A549 (cell line): ENCODE measurements around the gene BABAM1. TPM values are rescaled to one million over a fixed set of nuclear protein-coding genes. Genes with fewer than 3 reads are reported as not detected.

Source experiments
- ATAC-seq, 2 experiments: fragments of 200-7000 bp in 1 of 2; fragments of >200 bp in 1 of 2; cut with Nextera tagmentation in 1 of 2; cut with Tn5 transposase in 1 of 2; 3 replicates each; pipeline versions ENCODE4 v1.8.0 to v1.9.1; 2018 to 2020; ENCODE audit warnings: mild to moderate bottlenecking in 1 of 2, moderate library complexity in 1 of 2
- CTCF ChIA-PET: fragments of 300-600 bp; sonication (Branson Sonifier 250); formaldehyde crosslinking; extraction: SDS; loops from one replicate; lab custom pipeline; 2021; ENCODE audit warnings: antibody characterized with exemption, inconsistent platforms; lab: Yijun Ruan, JAX
- POLR2A ChIA-PET: fragments of 350-600 bp; formaldehyde crosslinking; extraction: SDS; loops from one replicate; lab custom pipeline; 2021; ENCODE audit warnings: antibody characterized with exemption, inconsistent platforms; lab: Yijun Ruan, JAX
- DNase-seq, 2 experiments: peaks; one replicate each; pipeline versions ENCODE4 v3.0.0 to v3.0.0-alpha.2; 2011 to 2016; ENCODE audit warnings: low read depth in 1 of 2, low spot score in 1 of 2
- FAIRE-seq: peaks from 2 replicates; lab custom pipeline; 2011; peaks lifted over from hg19 to GRCh38; lab: Jason Lieb, UNC
- H3K27ac ChIP-seq, 2 experiments: fragments of >200 bp; sonication (Bioruptor Twin); formaldehyde crosslinking; 3 replicates each; pipeline ENCODE4 v1.5.1; 2016 to 2017
- H3K4me1 ChIP-seq: fragments of >200 bp; sonication (Bioruptor Twin); formaldehyde crosslinking; 3 replicates; pipeline ENCODE4 v1.6.1; 2016
- H3K4me2 ChIP-seq: fragments of >200 bp; sonication (Bioruptor Twin); formaldehyde crosslinking; 3 replicates; pipeline ENCODE4 v1.6.1; 2016
- H3K4me3 ChIP-seq: fragments of >200 bp; sonication (Bioruptor Twin); formaldehyde crosslinking; 3 replicates; pipeline ENCODE4 v1.5.1; 2016
- H3K9me3 ChIP-seq: fragments of >200 bp; sonication (Bioruptor Twin); formaldehyde crosslinking; 3 replicates; pipeline ENCODE4 v1.6.1; 2016
- BHLHE40 ChIP-seq: IDR thresholded peaks from 2 replicates; pipeline ENCODE4 v1.6.1; 2012; ENCODE audit warnings: low read depth, low read length, inconsistent platforms
- CBX2 ChIP-seq: fragments of 200-600 bp; sonication (generic); IDR thresholded peaks from 2 replicates; pipeline ENCODE4 v1.6.1; 2016; ENCODE audit warnings: low read depth, mild to moderate bottlenecking, borderline replicate concordance
- EHF ChIP-seq: fragments of 250-450 bp; sonication (Bioruptor Pico); IDR thresholded peaks from 2 replicates; pipeline ENCODE4 v1.5.0; 2020; ENCODE audit warnings: mild to moderate bottlenecking
- GATA3 ChIP-seq: IDR thresholded peaks from 2 replicates; pipeline ENCODE4 v1.6.1; 2012; ENCODE audit warnings: borderline replicate concordance
- HOXB5 ChIP-seq: fragments of 250-450 bp; sonication (Bioruptor Pico); IDR thresholded peaks from 2 replicates; pipeline ENCODE4 v1.5.0; 2020; ENCODE audit warnings: mild to moderate bottlenecking, moderate library complexity
- JUN ChIP-seq, 2 experiments: fragments of >200 bp; sonication (Bioruptor Twin); formaldehyde crosslinking; IDR thresholded peaks; 2 replicates in 1 of 2; 3 replicates in 1 of 2; pipeline ENCODE4 v1.6.1; 2016 to 2017
- JUNB ChIP-seq: fragments of >200 bp; sonication (Bioruptor Twin); formaldehyde crosslinking; IDR thresholded peaks from 2 replicates; pipeline ENCODE4 v1.6.1; 2016
- KDM1A ChIP-seq: fragments of 200-600 bp; sonication (generic); IDR thresholded peaks from 2 replicates; pipeline ENCODE4 v1.6.1; 2016; ENCODE audit warnings: low read depth, mild to moderate bottlenecking
- KDM5A ChIP-seq: fragments of 200-600 bp; sonication (generic); IDR thresholded peaks from 2 replicates; pipeline ENCODE4 v1.6.1; 2016; ENCODE audit warnings: antibody characterized with exemption, mild to moderate bottlenecking
- MAZ ChIP-seq: fragments of 150-350 bp; IDR thresholded peaks from 2 replicates; pipeline ENCODE4 v1.6.1; 2014; ENCODE audit warnings: antibody characterized with exemption, low read depth, low read length, borderline replicate concordance
- MYC ChIP-seq: IDR thresholded peaks from 2 replicates; pipeline ENCODE4 v1.6.1; 2012; ENCODE audit warnings: mild to moderate bottlenecking, inconsistent platforms, low read length, improper control_type of control experiment, borderline replicate concordance
- PHF8 ChIP-seq: fragments of 200-600 bp; sonication (generic); IDR thresholded peaks from 2 replicates; pipeline ENCODE4 v1.6.1; 2016; ENCODE audit warnings: low read depth, mild to moderate bottlenecking, antibody characterized with exemption, moderate library complexity, borderline replicate concordance
- POLR2A ChIP-seq: IDR thresholded peaks from 2 replicates; pipeline ENCODE4 v1.6.1; 2012; ENCODE audit warnings: mild to moderate bottlenecking, low read length
- RAD21 ChIP-seq, 2 experiments: fragments of >200 bp in 1 of 2; sonication (Bioruptor Twin) in 1 of 2; formaldehyde crosslinking in 1 of 2; IDR thresholded peaks in 1 of 2; conservative IDR thresholded peaks in 1 of 2; 2 replicates in 1 of 2; 3 replicates in 1 of 2; pipeline ENCODE4 v1.6.1; 2012 to 2018; ENCODE audit warnings: inconsistent platforms in 1 of 2
- SMC3 ChIP-seq: fragments of >200 bp; sonication (Bioruptor Twin); formaldehyde crosslinking; IDR thresholded peaks from 3 replicates; pipeline ENCODE4 v1.6.1; 2018; ENCODE audit warnings: inconsistent platforms
- SREBF2 ChIP-seq: fragments of 450-650 bp; IDR thresholded peaks from 2 replicates; pipeline ENCODE4 v1.6.1; 2014; ENCODE audit warnings: mild to moderate bottlenecking, moderate library complexity
- TFCP2L1 ChIP-seq: fragments of 250-450 bp; sonication (Bioruptor Pico); IDR thresholded peaks from 2 replicates; pipeline ENCODE4 v1.5.0; 2021; ENCODE audit warnings: mild to moderate bottlenecking
- ZNF302 ChIP-seq: fragments of 250-450 bp; sonication (Bioruptor Pico); IDR thresholded peaks from 2 replicates; pipeline ENCODE4 v1.9.0; 2021; ENCODE audit warnings: inconsistent platforms, mild to moderate bottlenecking, moderate library complexity
- WGBS: methylation state at CpG from one replicate; pipeline ENCODE4 v1.1.6; 2017; ENCODE audit errors: missing lambda C conversion rate; 5-methylcytosine and 5-hydroxymethylcytosine counted together
- polyA plus RNA-seq, 4 experiments: library from polyadenylated mRNA; depleted of rRNA in 3 of 4; stranded (reverse); fragments of >200 nt; fragmentation: RNase III in 1 of 4; extraction: RNeasy Plus Mini Kit Qiagen cat#74134 plus additional on column Dnase treatment in 1 of 4; gene quantifications; 2 replicates in 3 of 4; 3 replicates in 1 of 4; pipeline ENCODE4 v1.2.3, GENCODE V29; 2011 to 2017
- TF ChIP-seq, protein P1 (sequence below): fragments of 150-350 bp; IDR thresholded peaks from 2 replicates; pipeline ENCODE4 v1.6.1; 2014; ENCODE audit warnings: low read depth, mild to moderate bottlenecking, low read length
- TF ChIP-seq, protein P2 (sequence below): fragments of 250-450 bp; sonication (Bioruptor Pico); IDR thresholded peaks from 2 replicates; pipeline ENCODE4 v1.5.0; 2021; ENCODE audit warnings: mild to moderate bottlenecking, moderate library complexity, borderline replicate concordance
- TF ChIP-seq, protein P3 (sequence below): fragments of >200 bp; sonication (Bioruptor Twin); formaldehyde crosslinking; IDR thresholded peaks from 2 replicates; pipeline ENCODE4 v1.6.1; 2016
- TF ChIP-seq, protein P4 (sequence below): fragments of >200 bp; sonication (Bioruptor Twin); formaldehyde crosslinking; IDR thresholded peaks from 3 replicates; pipeline ENCODE4 v1.5.1; 2016
- TF ChIP-seq, protein P5 (sequence below): fragments of >200 bp; sonication (Bioruptor Twin); formaldehyde crosslinking; IDR thresholded peaks from 3 replicates; pipeline ENCODE4 v1.6.1; 2016
- TF ChIP-seq, protein P6 (sequence below): IDR thresholded peaks from 2 replicates; pipeline ENCODE4 v1.6.1; 2012
- TF ChIP-seq, protein P7 (sequence below): IDR thresholded peaks from 2 replicates; pipeline ENCODE4 v1.6.1; 2012; ENCODE audit warnings: low read depth, borderline replicate concordance

Gene BABAM1
- polyA plus RNA-seq, 2 of the 4 experiments (the other 2 are of a cell fraction): 56.0 to 67.6 TPM

DNA sequence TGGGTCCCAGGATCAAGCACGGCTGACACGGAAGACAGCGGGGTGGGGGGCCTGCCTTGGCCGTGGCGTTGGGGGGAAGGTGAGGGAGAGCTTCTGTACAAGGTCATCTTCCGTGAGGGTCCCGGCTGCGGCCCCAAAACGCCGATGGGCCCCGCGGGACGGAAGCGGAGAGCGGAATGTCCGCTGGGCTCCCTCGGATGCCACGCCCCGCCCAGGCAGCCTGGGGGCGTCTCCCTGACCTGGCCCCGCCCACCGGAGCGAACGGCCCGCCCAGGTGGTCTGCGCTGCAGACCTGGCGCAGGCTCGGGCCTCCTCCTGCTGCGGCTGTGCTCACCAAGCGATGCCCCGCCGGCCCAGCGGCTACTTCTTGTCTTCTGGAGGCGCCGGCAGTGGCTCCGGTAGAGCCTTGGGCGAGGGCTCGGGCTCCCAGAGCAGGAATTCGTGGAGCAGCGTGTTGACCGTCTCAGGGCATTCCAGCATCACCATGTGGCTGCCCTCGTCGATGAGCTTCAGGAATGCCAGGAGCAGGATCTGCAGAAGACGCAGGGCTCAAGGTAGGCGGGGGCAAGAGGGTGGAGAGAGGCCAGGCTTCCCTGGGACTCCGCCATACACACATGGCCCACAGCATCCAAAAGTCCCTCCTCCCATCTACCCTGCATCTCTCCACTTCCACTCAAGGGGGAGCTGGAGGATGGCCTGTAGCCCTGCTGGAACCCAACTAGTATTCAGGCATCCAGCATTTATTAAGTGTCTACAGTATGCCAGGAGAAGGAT, 25.2 kb downstream of the BABAM1 start:
- CTCF ChIA-PET: interaction anchor here (0.5 to 9.0 kb wide), 22 partner anchors 8 to 472 kb away, joined by 3 to 98 read pairs (median 4); partner anchors contain the start of genes ABHD8, ANKLE1, DDA1 and MRPL34

DNA sequence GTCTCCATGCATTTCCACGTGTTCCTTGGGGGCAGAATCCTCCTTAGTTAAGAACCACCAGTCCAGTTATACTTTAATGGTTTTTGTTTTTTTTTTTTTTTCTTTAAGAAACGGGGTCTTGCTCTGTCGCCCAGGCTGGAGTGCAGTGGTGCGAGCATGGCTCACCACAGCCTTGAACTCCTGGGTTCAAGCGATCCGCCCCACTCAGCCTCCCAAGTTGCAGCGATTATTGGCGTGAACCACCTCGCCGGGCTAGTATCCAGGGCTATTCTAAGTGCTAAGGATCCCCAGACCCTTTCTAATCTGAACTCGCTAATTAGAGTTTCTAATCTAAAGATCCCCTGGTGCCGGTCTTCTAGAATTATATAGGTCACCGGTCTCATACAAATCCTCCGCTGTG, 26.4 kb downstream of the BABAM1 start:
- H3K4me2 ChIP-seq: peak overlapping the region; percentile 91
- TF ChIP-seq GATA3 (no peak), JUN (IDR thresholded peaks at IDR 0.05) (no peak), ZNF302 (no peak), JUNB (no peak), TFCP2L1 (CRISPR knock-in tag) (no peak), HOXB5 (CRISPR knock-in tag) (no peak), CBX2 (no peak)
- TF ChIP-seq, protein P1, sequence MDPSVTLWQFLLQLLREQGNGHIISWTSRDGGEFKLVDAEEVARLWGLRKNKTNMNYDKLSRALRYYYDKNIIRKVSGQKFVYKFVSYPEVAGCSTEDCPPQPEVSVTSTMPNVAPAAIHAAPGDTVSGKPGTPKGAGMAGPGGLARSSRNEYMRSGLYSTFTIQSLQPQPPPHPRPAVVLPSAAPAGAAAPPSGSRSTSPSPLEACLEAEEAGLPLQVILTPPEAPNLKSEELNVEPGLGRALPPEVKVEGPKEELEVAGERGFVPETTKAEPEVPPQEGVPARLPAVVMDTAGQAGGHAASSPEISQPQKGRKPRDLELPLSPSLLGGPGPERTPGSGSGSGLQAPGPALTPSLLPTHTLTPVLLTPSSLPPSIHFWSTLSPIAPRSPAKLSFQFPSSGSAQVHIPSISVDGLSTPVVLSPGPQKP: no peak
- H3K4me3 ChIP-seq: peak overlapping the region; percentile 67; the same call in 1 of the 3 replicates
- peaks cover 23% of the 10 kb centered on the region; the same call in 2 of the 3 replicates for H3K4me1 ChIP-seq
- no peak for FAIRE-seq
- WGBS: 92% methylated on average over 12 of the region's 14 CpGs
- no peak for ATAC-seq
- H3K9me3 ChIP-seq: 0 out of 3 replicates have a peak, but pooled peaks cover 3% of the 10 kb centered on the region
- H3K27ac ChIP-seq: peak overlapping the region; percentile 87 to 89; a peak in 4 of 6 replicates
- no peak for DNase-seq
- ChIA-PET CTCF (interaction anchor here (0.7 to 9.0 kb wide), 11 partner anchors 9 to 471 kb away, joined by 3 to 98 read pairs (median 3); partner anchors contain the start of genes ABHD8, ANKLE1, DDA1 and MRPL34), POLR2A (interaction anchor here (0.6 to 1.4 kb wide), 3 partner anchors 11 to 27 kb away, joined by 3 to 15 read pairs (median 5); partner anchors contain the start of genes BABAM1 and MRPL34)

More for the DNA sequence above, 25.2 kb downstream of the BABAM1 start:
- FAIRE-seq (no peak), ATAC-seq (peak; percentile 93 to 94), DNase-seq (peak; percentile 92 to 94)
- no peaks in the 10 kb centered on the region for H3K9me3 ChIP-seq
- WGBS: 0% methylated on average over 3 of the region's 46 CpGs
- POLR2A ChIA-PET: interaction anchor here (0.5 to 1.4 kb wide), 8 partner anchors 12 to 209 kb away, joined by 3 to 15 read pairs (median 4); partner anchors contain the start of genes BABAM1, MRPL34 and USE1
- peak overlapping the region; percentile 87 to 89 for H3K27ac ChIP-seq
- peak overlapping the region; percentile 67 for H3K4me3 ChIP-seq
- H3K4me2 ChIP-seq: peak overlapping the region; percentile 91
- peaks cover 23% of the 10 kb centered on the region; the same call in 2 of the 3 replicates for H3K4me1 ChIP-seq
- no peak for TF ChIP-seq KDM5A
- TF ChIP-seq MYC: peak; percentile 19; the same call in 1 of the 2 replicates
- peak; percentile 47; the same call in 1 of the 2 replicates for TF ChIP-seq PHF8
- peak; percentile 59 for TF ChIP-seq POLR2A
- TF ChIP-seq, protein P2, sequence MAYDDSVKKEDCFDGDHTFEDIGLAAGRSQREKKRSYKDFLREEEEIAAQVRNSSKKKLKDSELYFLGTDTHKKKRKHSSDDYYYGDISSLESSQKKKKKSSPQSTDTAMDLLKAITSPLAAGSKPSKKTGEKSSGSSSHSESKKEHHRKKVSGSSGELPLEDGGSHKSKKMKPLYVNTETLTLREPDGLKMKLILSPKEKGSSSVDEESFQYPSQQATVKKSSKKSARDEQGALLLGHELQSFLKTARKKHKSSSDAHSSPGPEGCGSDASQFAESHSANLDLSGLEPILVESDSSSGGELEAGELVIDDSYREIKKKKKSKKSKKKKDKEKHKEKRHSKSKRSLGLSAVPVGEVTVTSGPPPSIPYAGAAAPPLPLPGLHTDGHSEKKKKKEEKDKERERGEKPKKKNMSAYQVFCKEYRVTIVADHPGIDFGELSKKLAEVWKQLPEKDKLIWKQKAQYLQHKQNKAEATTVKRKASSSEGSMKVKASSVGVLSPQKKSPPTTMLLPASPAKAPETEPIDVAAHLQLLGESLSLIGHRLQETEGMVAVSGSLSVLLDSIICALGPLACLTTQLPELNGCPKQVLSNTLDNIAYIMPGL (CRISPR knock-in tag): no peak
- TF ChIP-seq, protein P3, sequence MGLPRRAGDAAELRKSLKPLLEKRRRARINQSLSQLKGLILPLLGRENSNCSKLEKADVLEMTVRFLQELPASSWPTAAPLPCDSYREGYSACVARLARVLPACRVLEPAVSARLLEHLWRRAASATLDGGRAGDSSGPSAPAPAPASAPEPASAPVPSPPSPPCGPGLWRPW: no peak
- TF ChIP-seq, protein P4, sequence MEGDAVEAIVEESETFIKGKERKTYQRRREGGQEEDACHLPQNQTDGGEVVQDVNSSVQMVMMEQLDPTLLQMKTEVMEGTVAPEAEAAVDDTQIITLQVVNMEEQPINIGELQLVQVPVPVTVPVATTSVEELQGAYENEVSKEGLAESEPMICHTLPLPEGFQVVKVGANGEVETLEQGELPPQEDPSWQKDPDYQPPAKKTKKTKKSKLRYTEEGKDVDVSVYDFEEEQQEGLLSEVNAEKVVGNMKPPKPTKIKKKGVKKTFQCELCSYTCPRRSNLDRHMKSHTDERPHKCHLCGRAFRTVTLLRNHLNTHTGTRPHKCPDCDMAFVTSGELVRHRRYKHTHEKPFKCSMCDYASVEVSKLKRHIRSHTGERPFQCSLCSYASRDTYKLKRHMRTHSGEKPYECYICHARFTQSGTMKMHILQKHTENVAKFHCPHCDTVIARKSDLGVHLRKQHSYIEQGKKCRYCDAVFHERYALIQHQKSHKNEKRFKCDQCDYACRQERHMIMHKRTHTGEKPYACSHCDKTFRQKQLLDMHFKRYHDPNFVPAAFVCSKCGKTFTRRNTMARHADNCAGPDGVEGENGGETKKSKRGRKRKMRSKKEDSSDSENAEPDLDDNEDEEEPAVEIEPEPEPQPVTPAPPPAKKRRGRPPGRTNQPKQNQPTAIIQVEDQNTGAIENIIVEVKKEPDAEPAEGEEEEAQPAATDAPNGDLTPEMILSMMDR: peak; percentile 55
- peak; percentile 64 to 82 for TF ChIP-seq RAD21 (conservative IDR thresholded peaks at IDR 0.05 in 1 of 2, IDR thresholded peaks at IDR 0.05 in 1 of 2)
- TF ChIP-seq SMC3: peak; percentile 47; the same call in 2 of the 3 replicates
- TF ChIP-seq SREBF2: no peak
- TF ChIP-seq, protein P5, sequence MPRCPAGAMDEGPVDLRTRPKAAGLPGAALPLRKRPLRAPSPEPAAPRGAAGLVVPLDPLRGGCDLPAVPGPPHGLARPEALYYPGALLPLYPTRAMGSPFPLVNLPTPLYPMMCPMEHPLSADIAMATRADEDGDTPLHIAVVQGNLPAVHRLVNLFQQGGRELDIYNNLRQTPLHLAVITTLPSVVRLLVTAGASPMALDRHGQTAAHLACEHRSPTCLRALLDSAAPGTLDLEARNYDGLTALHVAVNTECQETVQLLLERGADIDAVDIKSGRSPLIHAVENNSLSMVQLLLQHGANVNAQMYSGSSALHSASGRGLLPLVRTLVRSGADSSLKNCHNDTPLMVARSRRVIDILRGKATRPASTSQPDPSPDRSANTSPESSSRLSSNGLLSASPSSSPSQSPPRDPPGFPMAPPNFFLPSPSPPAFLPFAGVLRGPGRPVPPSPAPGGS: 0 out of 3 replicates have a peak, but pooled peaks have one; percentile 47
- TF ChIP-seq BHLHE40: no peak
- TF ChIP-seq EHF (CRISPR knock-in tag): no peak
- TF ChIP-seq JUN (IDR thresholded peaks at IDR 0.05): peak in 1 of 2 experiments; percentile 77; a peak in 2 of 5 replicates
- TF ChIP-seq, protein P6, sequence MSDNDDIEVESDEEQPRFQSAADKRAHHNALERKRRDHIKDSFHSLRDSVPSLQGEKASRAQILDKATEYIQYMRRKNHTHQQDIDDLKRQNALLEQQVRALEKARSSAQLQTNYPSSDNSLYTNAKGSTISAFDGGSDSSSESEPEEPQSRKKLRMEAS: peak; percentile 95
- TF ChIP-seq MAZ: 0 out of 2 replicates have a peak, but pooled peaks have one; percentile 11
- no peak for TF ChIP-seq KDM1A
- TF ChIP-seq, protein P7, sequence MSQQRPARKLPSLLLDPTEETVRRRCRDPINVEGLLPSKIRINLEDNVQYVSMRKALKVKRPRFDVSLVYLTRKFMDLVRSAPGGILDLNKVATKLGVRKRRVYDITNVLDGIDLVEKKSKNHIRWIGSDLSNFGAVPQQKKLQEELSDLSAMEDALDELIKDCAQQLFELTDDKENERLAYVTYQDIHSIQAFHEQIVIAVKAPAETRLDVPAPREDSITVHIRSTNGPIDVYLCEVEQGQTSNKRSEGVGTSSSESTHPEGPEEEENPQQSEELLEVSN: peak; percentile 78; the same call in 1 of the 2 replicates
